ENCODE data around the gene SLC16A14.
A peak's percentile ranks its signal among the peaks of the same experiment; 100 is the strongest.
"Not testable (repeated sequence)": the region's sequence is repeated elsewhere in the genome, so short reads cannot be mapped to it uniquely, and the experiment has no call there.

The SLC16A14 gene

DNA sequence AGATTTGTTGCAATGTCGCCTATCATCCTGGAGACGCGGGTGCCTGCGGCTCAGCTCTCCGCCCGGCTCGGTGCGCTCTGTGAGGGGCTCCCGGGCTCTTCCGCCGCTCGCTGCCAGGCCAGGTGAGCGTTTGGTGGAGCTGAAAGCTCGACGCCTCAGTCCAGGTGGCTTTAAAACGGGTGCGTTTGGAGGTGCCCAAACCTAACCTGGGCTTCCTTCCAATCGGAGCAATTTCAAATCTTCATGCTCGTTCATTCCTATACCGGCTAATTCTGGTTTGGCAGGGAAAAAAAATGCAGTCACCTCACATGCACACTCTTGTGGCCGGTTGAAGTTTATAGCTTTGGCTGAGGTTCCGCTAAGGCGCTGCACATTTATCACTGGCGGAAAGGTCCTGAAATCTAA lies at the start of gene SLC16A14:
TSS of gene SLC16A14 (minus strand) at position 274 of the 405 bp plus-strand sequence. CDS start 9,572 bp downstream, outside the sequence.
- DNase-seq: peak; percentile 11

DNA sequence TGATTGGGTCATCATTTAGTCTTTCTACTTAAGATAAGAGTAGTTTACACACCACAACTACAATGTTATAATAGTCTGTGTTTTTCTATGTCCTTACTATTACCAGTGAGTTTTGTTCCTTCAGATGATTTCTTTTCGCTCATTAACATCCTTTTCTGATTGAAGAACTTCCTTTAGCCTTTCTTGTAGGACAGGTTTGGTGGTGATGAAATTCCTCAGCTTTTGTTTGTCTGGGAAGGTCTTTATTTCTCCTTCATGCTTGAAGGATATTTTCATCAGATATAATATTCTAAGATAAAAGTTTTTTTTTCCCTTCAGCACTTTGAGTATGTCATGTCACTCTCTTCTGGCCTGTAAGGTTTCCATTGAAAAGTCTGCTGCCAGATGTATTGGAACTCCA lies 38.0 kb upstream of the SLC16A14 start:
- DNase-seq: no peak

- not testable (repeated sequence) for DNase-seq
Measured at GRCh38 chr2:230101967-230102366, 33.2 kb upstream of the SLC16A14 start.

- DNase-seq: no peak
Measured at GRCh38 chr2:230097841-230098240, 29.1 kb upstream of the SLC16A14 start.

DNA sequence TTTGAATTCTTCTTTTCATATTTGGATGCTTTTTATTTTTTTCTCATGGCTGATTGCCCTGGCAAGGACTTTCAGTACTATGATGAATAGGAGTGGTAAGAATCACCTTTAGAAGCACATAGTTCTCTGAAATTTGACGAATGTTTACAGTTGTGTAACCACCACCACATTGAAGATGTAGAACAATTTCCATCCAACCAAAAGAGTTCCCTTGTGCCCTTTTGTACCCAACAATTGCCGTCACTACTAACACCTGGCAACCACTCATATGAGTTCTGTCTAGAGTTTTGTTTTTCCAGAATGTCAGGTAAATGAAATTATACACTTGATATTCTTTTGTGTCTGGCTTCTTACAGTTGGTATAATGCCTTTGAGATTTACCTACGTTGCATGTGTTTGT lies 28.7 kb upstream of the SLC16A14 start:
- DNase-seq: no peak

DNA sequence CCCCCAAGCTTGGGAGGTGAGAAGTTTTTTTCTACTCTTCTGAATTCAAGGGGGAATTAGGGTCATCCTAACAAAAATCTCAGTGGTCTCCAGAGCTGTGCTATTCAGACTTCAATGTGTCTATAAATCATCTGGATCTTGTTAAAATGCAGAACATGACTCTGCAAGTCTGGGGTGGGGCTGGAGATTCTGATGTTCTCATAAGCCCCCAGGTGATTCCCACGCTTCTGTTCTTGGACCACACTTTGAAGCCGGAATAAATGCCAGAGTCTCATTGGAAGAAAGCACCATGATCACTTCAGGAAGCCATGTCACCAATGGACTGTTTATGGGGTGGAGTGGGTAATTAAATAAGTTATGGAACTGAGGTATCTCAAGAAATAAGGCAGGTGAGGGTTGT lies 22.2 kb upstream of the SLC16A14 start:
- no peak for DNase-seq

GRCh38 chr2:230085201-230085600 lies 16.5 kb upstream of the SLC16A14 start:
- no peak for DNase-seq

GRCh38 chr2:230077851-230078547 lies 9.3 kb upstream of the SLC16A14 start:
- no peak for DNase-seq

DNA sequence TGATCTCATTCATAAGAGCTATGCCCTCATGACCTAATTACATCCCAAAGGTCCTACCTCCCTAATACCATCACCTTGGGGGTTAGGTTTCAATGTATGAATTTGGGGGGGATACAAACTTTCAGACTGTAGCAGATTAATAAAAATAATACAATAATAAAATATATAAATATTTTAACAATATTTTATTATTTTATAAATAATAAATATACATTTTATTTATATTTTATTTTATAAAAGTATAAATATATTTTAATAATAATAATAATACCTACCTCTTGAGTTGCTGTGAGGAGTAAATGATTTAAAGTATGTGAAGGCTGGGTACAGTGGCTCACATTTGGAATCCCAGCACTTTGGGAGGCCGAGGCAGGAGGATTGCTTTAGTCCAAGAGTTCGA lies 8.1 kb upstream of the SLC16A14 start:
- no peak for DNase-seq

DNA sequence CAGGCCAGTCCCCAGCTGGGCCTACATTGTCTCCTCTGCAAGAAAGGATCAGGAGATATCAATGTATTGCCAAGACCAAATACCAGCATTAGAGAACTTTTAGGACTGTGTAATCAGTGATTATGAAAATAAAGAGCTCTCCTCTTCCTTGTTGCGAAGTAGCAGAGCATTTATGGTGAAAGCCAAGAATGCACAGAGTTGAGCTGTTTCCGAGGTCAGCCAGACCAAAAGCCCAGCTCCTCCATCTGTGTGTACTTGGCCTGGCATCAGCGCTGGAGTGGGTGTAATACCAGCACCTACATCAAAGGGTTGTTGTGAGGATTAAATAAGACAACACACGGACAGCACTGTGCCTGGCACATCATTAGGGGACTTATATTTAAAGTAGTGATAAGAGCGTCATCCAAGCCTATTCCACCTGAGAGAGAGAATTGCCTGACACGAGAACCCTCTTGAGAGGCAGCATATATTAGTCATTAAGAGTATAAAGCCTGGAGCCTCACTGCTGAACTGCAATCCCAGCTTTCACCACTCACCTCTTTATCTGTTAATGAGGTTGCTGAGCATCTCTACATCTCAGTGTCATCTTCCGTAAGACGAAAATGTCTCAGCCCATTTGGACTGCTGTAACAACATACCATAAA lies 7.4 kb upstream of the SLC16A14 start:
- DNase-seq: no peak

DNA sequence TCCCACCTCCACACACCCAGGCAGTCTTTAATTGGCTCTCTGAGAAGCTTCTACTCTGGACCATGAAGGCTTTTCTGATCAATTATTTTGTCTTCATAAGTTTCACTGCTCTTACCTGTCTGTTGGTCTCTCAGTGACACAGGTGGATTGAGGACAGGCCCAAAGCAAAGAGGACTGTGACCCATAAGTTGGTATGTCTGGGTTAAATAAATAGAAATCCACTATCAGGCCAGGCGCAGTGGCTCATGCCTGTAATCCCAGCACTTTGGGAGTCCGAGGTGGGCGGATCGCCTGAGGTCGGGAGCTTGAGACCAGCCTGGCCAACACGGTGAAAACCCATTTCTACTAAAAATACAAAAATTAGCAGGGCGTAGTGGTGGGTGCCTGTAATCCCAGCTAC lies 2.7 kb upstream of the SLC16A14 start:
- DNase-seq: no peak

- no peak for DNase-seq
Measured at GRCh38 chr2:230069402-230069801, 678 bp upstream of the SLC16A14 start.

- DNase-seq: peak; percentile 24
Measured at GRCh38 chr2:230068016-230068650, 591 bp downstream of the SLC16A14 start.

DNA sequence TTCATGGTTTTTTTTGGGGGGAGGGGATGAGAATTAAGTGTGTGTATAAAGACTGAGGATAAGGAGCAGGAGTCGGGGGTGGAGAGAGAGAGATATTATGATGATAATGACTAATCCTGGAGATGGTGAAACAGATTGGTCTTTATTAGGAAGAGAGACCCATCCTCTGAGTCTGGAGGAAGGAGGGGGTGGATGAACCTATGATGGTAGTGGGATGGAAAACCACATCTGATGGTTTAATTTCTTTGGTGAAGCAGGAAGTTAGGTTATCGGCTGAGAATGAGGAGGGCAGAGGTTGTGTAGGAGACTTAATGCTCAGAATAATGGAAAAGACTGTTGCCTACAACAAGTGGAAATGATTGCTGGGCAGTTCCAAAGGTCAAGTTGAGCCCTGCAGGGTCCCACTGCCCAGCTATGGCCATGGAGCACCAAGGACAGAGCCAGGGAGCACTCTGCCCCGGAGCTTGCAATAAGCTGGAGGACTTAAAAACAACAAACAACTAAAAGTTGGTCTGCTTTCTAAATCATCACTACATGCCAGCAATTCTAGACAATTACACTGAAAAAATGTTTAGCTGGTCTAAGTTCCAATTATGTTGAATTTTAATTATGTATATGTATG lies 7.9 kb downstream of the SLC16A14 start:
- no peak for DNase-seq

GRCh38 chr2:230053753-230054478 lies 14.8 kb downstream of the SLC16A14 start:
- DNase-seq: no peak

DNA sequence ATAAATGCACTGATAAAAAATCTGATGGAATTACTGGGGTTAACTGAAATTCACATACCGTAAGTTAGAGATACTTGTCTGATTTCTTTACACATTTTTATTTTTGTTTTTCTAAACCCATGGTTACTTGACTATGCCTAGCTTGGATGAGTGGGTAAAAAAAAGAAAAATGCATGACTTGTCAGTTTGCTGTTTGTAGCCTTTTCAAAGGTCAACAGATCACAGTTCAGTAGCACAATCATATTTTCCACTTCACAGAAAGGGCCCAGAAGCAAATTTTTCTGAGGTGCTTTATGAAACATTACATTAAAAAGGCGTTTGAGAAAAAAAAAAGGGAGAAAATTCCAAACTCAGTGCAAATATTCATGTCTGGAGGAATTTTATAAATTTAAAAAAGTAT lies 16.4 kb downstream of the SLC16A14 start:
- no peak for DNase-seq

- no peak for DNase-seq
Measured at GRCh38 chr2:230050136-230050535, 18.6 kb downstream of the SLC16A14 start.

DNA sequence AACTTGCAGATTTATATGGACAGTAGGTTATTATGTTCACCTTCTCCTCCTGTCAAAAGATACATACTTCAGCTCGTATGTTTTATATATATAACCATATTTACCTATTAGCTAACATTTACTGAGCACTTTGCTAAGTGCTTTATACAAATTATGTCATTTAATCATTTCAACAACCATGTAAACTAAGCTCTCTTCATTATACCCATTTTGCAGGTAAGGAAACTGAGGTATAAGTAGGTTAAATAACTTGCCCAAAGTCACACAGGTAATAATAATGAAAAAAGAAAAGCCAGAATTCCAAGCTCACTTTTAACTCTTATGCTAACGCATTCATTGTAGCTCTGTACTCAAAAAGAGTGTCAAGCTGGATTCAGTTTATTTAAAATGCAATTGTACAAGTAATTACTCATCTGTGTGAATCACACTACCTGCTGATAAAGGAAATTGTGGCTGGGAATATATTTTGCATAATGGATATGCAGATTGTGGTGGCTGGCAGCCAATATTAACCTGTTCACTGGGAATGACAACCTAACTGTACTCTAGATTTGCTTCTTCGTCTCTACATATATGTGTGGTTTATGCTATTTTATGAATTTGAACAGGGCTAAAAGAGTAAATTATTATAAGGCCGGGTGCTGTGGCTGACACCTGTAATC lies 20.6 kb downstream of the SLC16A14 start:
- no peak for DNase-seq

GRCh38 chr2:230046491-230046890 lies 22.2 kb downstream of the SLC16A14 start:
- DNase-seq: no peak

DNA sequence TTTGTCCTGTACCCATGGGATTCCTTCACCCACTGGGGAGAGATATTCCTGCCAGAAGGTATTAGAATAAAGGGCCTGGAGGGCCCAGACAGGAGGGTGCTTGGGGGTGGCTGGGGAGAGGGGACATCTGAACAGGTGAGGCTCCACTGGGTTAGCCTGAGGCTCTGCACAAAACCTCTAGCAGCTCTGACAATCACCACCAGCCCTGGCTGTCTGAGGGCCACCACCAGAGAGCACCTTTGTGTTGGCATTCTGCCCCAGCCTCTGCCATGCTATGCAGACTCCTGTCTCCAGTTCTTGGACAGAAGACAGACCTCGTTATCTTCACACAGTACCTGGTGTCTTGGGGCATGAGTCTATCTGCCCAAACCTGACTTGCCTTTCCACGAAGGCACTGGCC lies 25.3 kb downstream of the SLC16A14 start:
- no peak for DNase-seq

DNA sequence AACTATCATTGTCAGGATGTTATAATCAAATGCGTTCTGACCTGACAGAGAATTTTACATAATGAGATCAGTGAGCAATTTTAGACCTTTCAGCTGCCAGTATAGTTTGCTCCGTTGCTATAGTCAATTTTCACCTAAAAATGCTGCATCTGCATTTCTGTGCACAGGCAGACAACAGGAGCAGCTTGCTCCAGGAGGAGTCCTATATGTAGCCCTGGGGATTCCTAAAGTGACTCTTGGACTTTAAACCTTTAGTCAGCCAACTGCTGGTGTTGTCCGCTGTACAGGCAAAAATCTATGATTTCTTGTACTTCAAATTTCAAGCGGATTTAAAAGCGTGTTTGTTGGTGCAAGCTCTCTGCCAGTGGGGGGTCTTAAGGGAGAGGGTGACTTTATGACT lies 25.7 kb downstream of the SLC16A14 start:
- DNase-seq: no peak

GRCh38 chr2:230042195-230042594 lies 26.5 kb downstream of the SLC16A14 start:
- DNase-seq: no peak

DNA sequence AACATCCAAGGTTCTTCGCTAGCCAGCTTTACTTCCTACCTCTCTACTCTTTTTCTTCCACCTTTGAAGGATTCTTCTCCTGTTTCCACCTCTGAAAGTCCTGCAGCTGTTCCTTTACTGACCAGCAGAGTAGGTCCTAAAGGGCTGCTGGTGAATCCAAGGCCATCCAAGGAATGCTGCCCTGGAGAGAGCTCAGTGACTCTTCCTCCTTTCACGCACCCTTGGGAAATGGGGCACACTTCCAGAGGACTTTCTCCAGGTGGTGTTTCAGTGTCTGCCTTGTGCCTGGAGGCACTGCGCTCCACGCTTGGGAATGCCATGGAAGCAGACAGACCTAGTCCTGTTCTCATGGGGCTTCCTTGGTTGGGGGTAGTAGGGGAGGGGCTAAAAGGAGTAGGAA lies 45.4 kb downstream of the SLC16A14 start:
- DNase-seq: no peak

Data from activated CD4-positive, alpha-beta T cell treated with anti-CD3 and anti-CD28 coated beads for 1 hour (primary cell).